Suprapubic skin (tissue), 4 donors: Measurements from ENCODE around the gene ROPN1L. TPM values are rescaled to one million over a fixed set of nuclear protein-coding genes. Genes with fewer than 3 reads are reported as not detected.

Experiments used
- DNase-seq, 2 donors: peaks; one replicate each; pipeline ENCODE4 v3.0.0-alpha.2; 2019; ENCODE audit warnings: low spot score in 2 of 2
- H3K27ac ChIP-seq: fragments of 200-600 bp; sonication (generic); one replicate; pipeline ENCODE4 v1.5.1; 2019
- H3K27me3 ChIP-seq: fragments of 200-600 bp; sonication (generic); one replicate; pipeline ENCODE4 v1.5.1; 2019
- H3K36me3 ChIP-seq: fragments of 200-600 bp; sonication (generic); one replicate; pipeline ENCODE4 v1.5.1; 2019
- H3K4me1 ChIP-seq: fragments of 200-600 bp; sonication (generic); one replicate; pipeline ENCODE4 v1.5.1; 2019
- H3K4me3 ChIP-seq: fragments of 200-600 bp; sonication (generic); one replicate; pipeline ENCODE4 v1.5.1; 2019; ENCODE audit warnings: mild to moderate bottlenecking
- H3K9me3 ChIP-seq: fragments of 200-600 bp; sonication (generic); one replicate; pipeline ENCODE4 v1.5.1; 2019
- EP300 ChIP-seq: sonication (generic); formaldehyde crosslinking; IDR thresholded peaks from one replicate; pipeline ENCODE4 v1.6.1; 2017; ENCODE audit warnings: antibody characterized with exemption
- POLR2A ChIP-seq, 2 donors: fragments of 450-650 bp; IDR thresholded peaks; one replicate each; pipeline ENCODE4 v1.6.1; 2017; ENCODE audit warnings: antibody characterized with exemption in 2 of 2, mild to moderate bottlenecking in 2 of 2, moderate library complexity in 2 of 2
- POLR2AphosphoS5 ChIP-seq, 3 donors: sonication (generic); formaldehyde crosslinking; IDR thresholded peaks; one replicate each; pipeline ENCODE4 v1.6.1; 2017; ENCODE audit warnings: antibody characterized with exemption in 3 of 3
- WGBS: methylation state at CpG from one replicate; pipeline ENCODE4 v1.1.5; 2018; 5-methylcytosine and 5-hydroxymethylcytosine counted together
- total RNA-seq, 4 donors: library from RNA; depleted of rRNA; stranded (reverse); fragments of >200 nt; gene quantifications; one replicate each; pipeline ENCODE4 v1.1.0, GENCODE V29; 2016
- TF ChIP-seq, protein P1 (sequence below), 2 donors: fragments of 200-600 bp in 1 of 2; fragments of 450-650 bp in 1 of 2; sonication (generic) in 1 of 2; IDR thresholded peaks; one replicate each; pipeline ENCODE4 v1.5.1; 2016 to 2019; ENCODE audit warnings: antibody characterized with exemption in 2 of 2, mild to moderate bottlenecking in 1 of 2, moderate library complexity in 1 of 2

Gene ROPN1L
- total RNA-seq, 4 donors from 2014 or later = 0.81 TPM; not detected in 3

DNA sequence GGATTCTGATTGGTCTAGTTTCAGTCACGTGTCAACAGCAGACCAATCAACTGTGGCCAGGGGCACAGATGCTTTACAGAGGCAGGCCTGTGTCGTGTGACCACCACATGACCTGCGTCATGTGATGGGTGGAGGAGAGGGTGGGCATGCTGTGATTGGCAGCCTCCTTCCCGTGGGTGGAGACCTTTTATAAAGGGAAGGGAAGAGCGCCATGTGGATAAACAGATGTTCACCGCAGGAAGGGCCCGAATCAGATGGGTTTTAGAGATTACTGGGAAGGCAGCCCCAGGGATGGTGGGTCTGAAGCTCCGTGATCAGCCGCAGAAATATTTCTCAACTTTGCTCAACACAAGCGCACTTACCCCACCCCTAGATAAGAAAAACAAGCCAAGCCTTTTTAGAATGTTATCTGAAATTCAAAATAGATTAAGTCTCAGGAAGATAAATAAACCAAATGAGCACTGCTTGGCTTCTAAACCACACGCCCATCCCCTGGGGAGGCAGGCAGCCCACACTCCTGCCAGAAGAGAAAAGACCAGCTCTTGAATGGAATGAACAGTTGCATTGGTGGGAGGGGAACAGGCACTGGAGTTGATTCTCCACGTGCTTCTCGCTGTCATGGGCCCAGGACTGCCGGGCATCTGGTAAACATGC lies 43.6 kb downstream of the ROPN1L start:
- WGBS = 39% methylated on average over 14 of the region's 14 CpGs
- peak in 1 of 2 donors; percentile 77 for DNase-seq
- Histone ChIP-seq H3K4me3 (no peak overlapping the region), H3K9me3 (no peaks in the 10 kb centered on the region), H3K4me1 (peaks cover 28% of the 10 kb centered on the region), H3K27ac (peak overlapping the region; percentile 5), H3K36me3 (no peaks in the 10 kb centered on the region), H3K27me3 (no peaks in the 10 kb centered on the region)
- TF ChIP-seq, protein P1, sequence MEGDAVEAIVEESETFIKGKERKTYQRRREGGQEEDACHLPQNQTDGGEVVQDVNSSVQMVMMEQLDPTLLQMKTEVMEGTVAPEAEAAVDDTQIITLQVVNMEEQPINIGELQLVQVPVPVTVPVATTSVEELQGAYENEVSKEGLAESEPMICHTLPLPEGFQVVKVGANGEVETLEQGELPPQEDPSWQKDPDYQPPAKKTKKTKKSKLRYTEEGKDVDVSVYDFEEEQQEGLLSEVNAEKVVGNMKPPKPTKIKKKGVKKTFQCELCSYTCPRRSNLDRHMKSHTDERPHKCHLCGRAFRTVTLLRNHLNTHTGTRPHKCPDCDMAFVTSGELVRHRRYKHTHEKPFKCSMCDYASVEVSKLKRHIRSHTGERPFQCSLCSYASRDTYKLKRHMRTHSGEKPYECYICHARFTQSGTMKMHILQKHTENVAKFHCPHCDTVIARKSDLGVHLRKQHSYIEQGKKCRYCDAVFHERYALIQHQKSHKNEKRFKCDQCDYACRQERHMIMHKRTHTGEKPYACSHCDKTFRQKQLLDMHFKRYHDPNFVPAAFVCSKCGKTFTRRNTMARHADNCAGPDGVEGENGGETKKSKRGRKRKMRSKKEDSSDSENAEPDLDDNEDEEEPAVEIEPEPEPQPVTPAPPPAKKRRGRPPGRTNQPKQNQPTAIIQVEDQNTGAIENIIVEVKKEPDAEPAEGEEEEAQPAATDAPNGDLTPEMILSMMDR (IDR thresholded peaks at IDR 0.05) = no peak
- TF ChIP-seq EP300 (no peak), POLR2AphosphoS5 (IDR thresholded peaks at IDR 0.05) (no peak), POLR2A (IDR thresholded peaks at IDR 0.05) (no peak)

DNA sequence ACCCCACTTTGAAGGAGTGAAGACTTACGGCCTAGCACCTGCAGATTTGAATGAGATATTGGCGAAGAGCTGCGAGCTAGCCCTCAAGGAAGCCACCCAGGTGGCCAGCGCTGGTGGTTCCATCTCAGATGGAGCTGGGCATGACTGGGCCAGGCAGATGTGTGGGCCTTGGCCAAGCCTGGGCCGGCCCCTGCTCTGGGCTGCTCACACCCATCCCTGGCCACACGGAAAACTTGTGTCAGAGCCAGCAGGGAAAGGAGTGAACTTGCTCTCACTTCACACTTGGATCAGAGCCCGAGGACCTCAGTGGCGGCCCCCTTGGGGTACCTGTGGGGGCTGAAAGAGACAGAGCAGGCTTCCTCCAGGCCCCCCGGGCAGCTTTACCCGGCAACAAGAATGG lies 44.2 kb downstream of the ROPN1L start:
- no peaks in the 10 kb centered on the region for H3K36me3 ChIP-seq
- no peaks in the 10 kb centered on the region for H3K9me3 ChIP-seq
- TF ChIP-seq EP300 = no peak
- no peak for TF ChIP-seq POLR2A (IDR thresholded peaks at IDR 0.05)
- no peak for TF ChIP-seq POLR2AphosphoS5 (IDR thresholded peaks at IDR 0.05)
- TF ChIP-seq, protein P1 (IDR thresholded peaks at IDR 0.05) = no peak
- H3K27me3 ChIP-seq = no peaks in the 10 kb centered on the region
- no peak overlapping the region for H3K27ac ChIP-seq
- 74% methylated on average over 7 of the region's 10 CpGs for WGBS
- no peak for DNase-seq
- no peak overlapping the region for H3K4me3 ChIP-seq
- peaks cover 29% of the 10 kb centered on the region for H3K4me1 ChIP-seq

DNA sequence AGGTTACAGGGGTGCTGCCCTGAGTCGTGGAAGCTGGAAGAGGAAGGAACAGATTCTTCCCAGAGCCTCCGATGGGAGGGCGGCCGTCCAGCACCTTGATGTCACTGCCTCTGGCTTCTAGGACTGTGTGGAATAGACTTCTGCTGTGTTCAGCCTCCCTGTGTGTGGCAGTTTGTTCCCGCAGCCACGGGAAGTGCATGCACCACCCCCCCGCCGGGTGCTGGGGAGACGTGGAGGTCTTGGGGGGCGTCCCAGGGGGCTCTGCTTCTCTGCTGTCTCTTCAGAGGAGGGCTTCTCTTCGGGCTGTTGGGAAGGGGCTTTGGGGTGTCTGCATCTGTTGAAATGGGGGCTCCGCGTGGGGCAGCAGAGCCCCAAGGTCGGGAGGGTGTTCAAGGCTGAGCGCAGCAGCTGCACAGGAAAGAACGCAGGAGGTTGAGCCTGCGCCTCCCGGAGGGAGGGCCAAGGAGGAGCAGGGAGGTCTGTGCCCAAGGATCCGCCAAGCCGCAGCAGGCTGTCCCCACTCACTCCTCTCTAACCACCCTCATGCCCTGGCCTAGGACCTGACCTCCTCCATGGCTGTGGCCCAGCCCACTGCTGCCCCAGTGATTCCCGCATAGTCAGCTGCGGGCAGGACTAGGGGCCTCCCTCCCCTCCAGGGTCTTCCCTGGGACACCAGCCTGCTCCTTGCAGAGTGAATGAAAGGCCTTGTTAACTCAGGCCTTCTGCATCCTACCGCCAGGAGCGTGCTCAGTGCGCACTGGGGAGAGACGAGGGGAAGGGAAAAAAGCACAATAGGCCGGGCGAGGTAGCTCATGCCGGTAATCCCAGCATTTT lies 45.0 kb downstream of the ROPN1L start:
- DNase-seq = no peak
- 85% methylated on average over 16 of the region's 29 CpGs for WGBS
- Histone ChIP-seq H3K4me3 (no peak overlapping the region), H3K27ac (no peak overlapping the region), H3K9me3 (no peaks in the 10 kb centered on the region), H3K27me3 (no peaks in the 10 kb centered on the region), H3K36me3 (no peaks in the 10 kb centered on the region), H3K4me1 (peaks cover 29% of the 10 kb centered on the region)
- TF ChIP-seq, protein P1 (IDR thresholded peaks at IDR 0.05) = no peak
- TF ChIP-seq POLR2AphosphoS5 (IDR thresholded peaks at IDR 0.05) (no peak), EP300 (no peak), POLR2A (IDR thresholded peaks at IDR 0.05) (no peak)

DNA sequence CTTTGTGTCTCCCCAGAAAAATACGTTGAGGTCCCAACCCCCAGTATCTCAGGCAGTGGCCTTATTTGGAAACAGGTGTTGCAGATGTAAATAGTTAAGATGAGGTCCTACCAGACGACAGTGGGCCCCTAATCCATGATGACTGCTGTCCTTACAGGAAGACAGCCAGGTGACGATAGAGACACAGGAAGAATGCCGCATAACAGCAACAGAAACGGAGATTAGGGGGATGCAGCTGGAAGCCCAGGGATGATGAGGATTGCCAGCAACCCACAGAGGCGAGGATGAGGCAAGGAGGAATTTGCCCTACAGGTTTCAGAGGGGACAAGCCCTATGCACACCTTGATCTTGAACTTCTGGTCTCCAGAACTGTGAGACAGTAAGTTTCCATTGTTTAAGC lies 46.5 kb downstream of the ROPN1L start:
- Histone ChIP-seq H3K27ac (no peak overlapping the region), H3K27me3 (no peaks in the 10 kb centered on the region), H3K36me3 (no peaks in the 10 kb centered on the region), H3K4me3 (no peak overlapping the region), H3K4me1 (peaks cover 29% of the 10 kb centered on the region), H3K9me3 (no peaks in the 10 kb centered on the region)
- no peak for DNase-seq
- 78% methylated on average over 6 of the region's 6 CpGs for WGBS
- no peak for TF ChIP-seq EP300
- no peak for TF ChIP-seq POLR2AphosphoS5 (IDR thresholded peaks at IDR 0.05)
- TF ChIP-seq POLR2A (IDR thresholded peaks at IDR 0.05) = no peak
- TF ChIP-seq, protein P1 (IDR thresholded peaks at IDR 0.05) = no peak

DNA sequence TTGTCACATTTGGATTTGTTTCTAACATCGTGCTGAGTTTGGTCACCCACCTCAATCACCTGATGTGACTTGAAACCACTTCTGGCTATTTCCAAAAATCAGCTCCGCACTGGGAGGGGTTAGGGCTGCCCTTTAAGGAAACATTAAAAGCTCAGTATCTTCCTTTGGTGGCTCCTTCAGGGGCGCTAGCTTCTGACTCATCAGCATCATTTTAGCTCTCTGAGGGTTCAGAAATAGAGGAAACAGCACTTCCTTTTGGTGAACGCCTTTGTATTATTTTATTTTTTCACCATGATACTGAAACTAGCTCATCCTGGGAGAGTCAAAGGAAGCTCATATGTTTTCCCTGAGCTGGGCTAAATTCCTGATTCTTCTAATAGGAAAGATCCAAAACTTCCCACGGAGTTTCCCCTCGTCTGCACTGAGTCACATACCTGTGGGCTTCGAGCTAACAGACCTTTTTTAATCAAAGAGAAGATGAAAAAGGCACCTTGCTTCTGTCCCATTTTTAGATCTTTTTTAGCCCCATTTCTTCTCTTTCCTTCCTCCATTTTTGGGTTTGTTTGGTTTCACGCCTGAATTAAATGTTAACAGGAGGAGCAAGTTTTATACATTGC lies 48.2 kb downstream of the ROPN1L start:
- TF ChIP-seq POLR2AphosphoS5 (IDR thresholded peaks at IDR 0.05) (no peak), EP300 (no peak), POLR2A (IDR thresholded peaks at IDR 0.05) (no peak)
- TF ChIP-seq, protein P1 (IDR thresholded peaks at IDR 0.05) = no peak
- no peak overlapping the region for H3K4me3 ChIP-seq
- H3K9me3 ChIP-seq = peaks cover 7% of the 10 kb centered on the region
- DNase-seq = no peak
- H3K36me3 ChIP-seq = no peaks in the 10 kb centered on the region
- H3K27me3 ChIP-seq = no peaks in the 10 kb centered on the region
- H3K27ac ChIP-seq = no peak overlapping the region
- WGBS = 37% methylated on average over 8 of the region's 8 CpGs
- H3K4me1 ChIP-seq = peaks cover 27% of the 10 kb centered on the region
